Uterus (tissue), 4 donors: ENCODE measurements around the gene SHROOM4. TPM values are rescaled to one million over a fixed set of nuclear protein-coding genes. Genes with fewer than 3 reads are reported as not detected.

Experiments used
- DNase-seq, 2 donors: peaks; one replicate each; pipeline ENCODE4 v3.0.0-alpha.2; 2019 to 2020
- H3K27ac ChIP-seq, 2 donors: fragments of 200-600 bp; sonication (generic); 1 replicate in 1 of 2; 2 replicates in 1 of 2; pipeline ENCODE4 v1.5.1; 2016 to 2018
- H3K27me3 ChIP-seq, 2 donors: fragments of 200-600 bp; sonication (generic); one replicate each; pipeline ENCODE4 v1.5.1; 2018 to 2019; ENCODE audit warnings: control low read depth in 1 of 2
- H3K36me3 ChIP-seq, 2 donors: fragments of 200-600 bp; sonication (generic); one replicate each; pipeline ENCODE4 v1.5.1; 2019; ENCODE audit warnings: control low read depth in 1 of 2
- H3K4me1 ChIP-seq, 2 donors: fragments of 200-600 bp; sonication (generic); one replicate each; pipeline ENCODE4 v1.5.1; 2018 to 2019; ENCODE audit warnings: control low read depth in 1 of 2
- H3K4me3 ChIP-seq, 2 donors: fragments of 200-600 bp; sonication (generic); 1 replicate in 1 of 2; 2 replicates in 1 of 2; pipeline ENCODE4 v1.5.1; 2018 to 2019; ENCODE audit warnings: mild to moderate bottlenecking in 1 of 2
- H3K9me3 ChIP-seq, 2 donors: fragments of 200-600 bp; sonication (generic); one replicate each; pipeline ENCODE4 v1.5.1; 2019; ENCODE audit warnings: control low read depth in 1 of 2
- POLR2A ChIP-seq, 2 donors: fragments of 450-650 bp; IDR thresholded peaks; one replicate each; pipeline ENCODE4 v1.6.1; 2016; ENCODE audit warnings: antibody characterized with exemption in 2 of 2, mild to moderate bottlenecking in 1 of 2, moderate library complexity in 1 of 2
- intact Hi-C: fragments of 100-400 bp; cut with DNase I; formaldehyde crosslinking; loops from one replicate; pipeline ENCODE4 v1.15.1; 2023; ENCODE audit warnings: low total_unique reads
- total RNA-seq, 4 donors: library from RNA; depleted of rRNA in 3 of 4; stranded (reverse); fragments of >200 nt in 3 of 4; gene quantifications; one replicate each; pipeline versions ENCODE4 v1.1.0 to v1.2.4, GENCODE V29; 2014 to 2023
- TF ChIP-seq, protein P1 (sequence below), 4 experiments: fragments of 200-600 bp in 2 of 4; fragments of 450-650 bp in 2 of 4; sonication (generic) in 2 of 4; IDR thresholded peaks; one replicate each; pipeline ENCODE4 v1.5.1; 2016 to 2019; ENCODE audit warnings: antibody characterized with exemption in 4 of 4, mild to moderate bottlenecking in 2 of 4, moderate library complexity in 1 of 4
- donor health status: DM: yes; HTN: yes; CAD: no.

Gene SHROOM4
- total RNA-seq, 4 donors from 2014 or later: 9.7 to 18.8 (median 12.5) TPM

DNA sequence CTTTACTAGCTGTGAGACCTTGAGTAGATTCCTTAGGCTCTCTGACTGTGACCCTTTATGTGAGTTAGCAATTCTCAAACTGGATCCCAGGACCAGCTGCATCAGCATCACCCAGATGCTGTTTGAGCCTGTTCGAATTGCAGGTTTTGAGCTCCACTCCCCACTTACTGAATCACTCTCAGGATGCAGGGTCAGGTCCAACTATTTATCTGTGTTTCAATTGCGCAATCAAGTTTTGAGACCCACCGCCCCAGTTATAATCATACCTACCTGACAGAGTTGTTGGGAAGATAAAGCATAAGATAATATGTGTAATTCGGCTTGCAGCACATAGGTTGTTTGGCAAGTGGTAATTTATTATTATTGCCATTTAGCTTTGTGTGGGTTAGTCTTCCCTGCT, 187.6 kb downstream of the SHROOM4 start:
- Histone ChIP-seq H3K27ac (no peak overlapping the region), H3K4me1 (no peaks in the 10 kb centered on the region), H3K4me3 (no peak overlapping the region), H3K36me3 (no peaks in the 10 kb centered on the region), H3K27me3 (no peaks in the 10 kb centered on the region), H3K9me3 (no peaks in the 10 kb centered on the region)
- intact Hi-C loops: no loop called here
- DNase-seq: no peak
- TF ChIP-seq POLR2A (IDR thresholded peaks at IDR 0.05): no peak
- TF ChIP-seq, protein P1, sequence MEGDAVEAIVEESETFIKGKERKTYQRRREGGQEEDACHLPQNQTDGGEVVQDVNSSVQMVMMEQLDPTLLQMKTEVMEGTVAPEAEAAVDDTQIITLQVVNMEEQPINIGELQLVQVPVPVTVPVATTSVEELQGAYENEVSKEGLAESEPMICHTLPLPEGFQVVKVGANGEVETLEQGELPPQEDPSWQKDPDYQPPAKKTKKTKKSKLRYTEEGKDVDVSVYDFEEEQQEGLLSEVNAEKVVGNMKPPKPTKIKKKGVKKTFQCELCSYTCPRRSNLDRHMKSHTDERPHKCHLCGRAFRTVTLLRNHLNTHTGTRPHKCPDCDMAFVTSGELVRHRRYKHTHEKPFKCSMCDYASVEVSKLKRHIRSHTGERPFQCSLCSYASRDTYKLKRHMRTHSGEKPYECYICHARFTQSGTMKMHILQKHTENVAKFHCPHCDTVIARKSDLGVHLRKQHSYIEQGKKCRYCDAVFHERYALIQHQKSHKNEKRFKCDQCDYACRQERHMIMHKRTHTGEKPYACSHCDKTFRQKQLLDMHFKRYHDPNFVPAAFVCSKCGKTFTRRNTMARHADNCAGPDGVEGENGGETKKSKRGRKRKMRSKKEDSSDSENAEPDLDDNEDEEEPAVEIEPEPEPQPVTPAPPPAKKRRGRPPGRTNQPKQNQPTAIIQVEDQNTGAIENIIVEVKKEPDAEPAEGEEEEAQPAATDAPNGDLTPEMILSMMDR (IDR thresholded peaks at IDR 0.05): no peak

DNA sequence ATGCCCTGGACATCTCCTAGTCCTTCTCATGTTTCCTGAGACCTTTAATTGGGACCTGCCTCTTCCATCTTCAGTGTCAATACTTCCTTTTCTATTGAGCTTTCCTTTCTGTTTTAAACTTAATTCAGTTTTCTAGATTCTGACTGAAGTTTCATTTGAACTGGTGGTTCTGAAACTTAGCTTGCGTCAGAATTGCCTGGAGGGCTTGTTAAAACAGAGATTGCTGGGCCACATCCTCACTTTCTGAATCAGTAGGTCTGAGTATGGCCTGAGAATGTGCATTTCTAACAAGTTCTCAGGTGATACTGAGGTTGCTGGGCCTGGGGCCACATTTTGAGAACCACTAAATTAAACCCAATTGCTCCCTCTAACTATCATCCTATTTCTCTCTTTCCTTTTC, 191.2 kb downstream of the SHROOM4 start:
- DNase-seq: no peak
- no peak for TF ChIP-seq POLR2A (IDR thresholded peaks at IDR 0.05)
- TF ChIP-seq, protein P1 (IDR thresholded peaks at IDR 0.05): no peak
- H3K4me3 ChIP-seq: no peak overlapping the region
- H3K4me1 ChIP-seq: no peaks in the 10 kb centered on the region
- intact Hi-C loops: no loop called here
- H3K27ac ChIP-seq: no peak overlapping the region
- no peaks in the 10 kb centered on the region for H3K27me3 ChIP-seq
- H3K36me3 ChIP-seq: no peaks in the 10 kb centered on the region
- H3K9me3 ChIP-seq: no peaks in the 10 kb centered on the region

DNA sequence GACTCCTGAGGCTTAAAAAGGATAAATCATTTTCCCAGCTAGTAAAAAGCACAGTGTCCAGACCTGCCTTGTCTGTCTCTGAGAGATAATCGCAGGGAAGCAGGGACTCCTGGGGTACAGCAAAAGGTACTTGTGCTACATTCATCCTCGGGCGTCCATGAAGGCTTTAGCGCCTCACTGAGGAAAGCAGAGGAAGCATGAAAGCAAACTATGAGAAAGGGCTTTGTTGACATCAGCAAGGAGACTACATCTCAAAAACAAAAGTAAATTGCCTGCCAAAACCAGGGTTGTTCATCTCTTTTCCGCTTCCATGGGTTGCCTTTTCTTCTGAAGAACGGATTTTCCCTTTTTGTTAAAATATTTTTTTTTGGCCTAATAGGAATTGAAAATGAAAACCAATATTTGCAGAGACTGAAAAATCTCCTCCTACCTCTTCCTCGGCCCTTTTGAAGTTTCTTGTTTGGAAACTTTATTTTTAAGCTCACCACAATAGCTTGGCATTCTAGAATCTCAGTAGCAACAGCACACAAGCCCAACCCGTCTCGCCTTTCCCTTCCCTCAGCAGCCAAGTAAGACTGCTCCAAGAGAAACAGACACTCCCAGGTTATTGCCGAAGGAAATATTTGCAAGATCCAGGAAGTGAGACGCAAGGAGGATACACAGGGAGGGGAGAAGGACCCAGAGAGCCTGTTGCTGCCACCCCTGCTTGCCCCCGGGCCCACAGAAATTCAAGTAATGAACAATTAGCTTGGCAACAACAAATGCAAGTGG, 195.0 kb downstream of the SHROOM4 start:
- no peak overlapping the region for H3K4me3 ChIP-seq
- no peak for DNase-seq
- intact Hi-C loops: no loop called here
- H3K4me1 ChIP-seq: no peaks in the 10 kb centered on the region
- no peak overlapping the region for H3K27ac ChIP-seq
- H3K36me3 ChIP-seq: no peaks in the 10 kb centered on the region
- TF ChIP-seq, protein P1 (IDR thresholded peaks at IDR 0.05): no peak
- no peak for TF ChIP-seq POLR2A (IDR thresholded peaks at IDR 0.05)
- no peaks in the 10 kb centered on the region for H3K9me3 ChIP-seq
- H3K27me3 ChIP-seq: no peaks in the 10 kb centered on the region

DNA sequence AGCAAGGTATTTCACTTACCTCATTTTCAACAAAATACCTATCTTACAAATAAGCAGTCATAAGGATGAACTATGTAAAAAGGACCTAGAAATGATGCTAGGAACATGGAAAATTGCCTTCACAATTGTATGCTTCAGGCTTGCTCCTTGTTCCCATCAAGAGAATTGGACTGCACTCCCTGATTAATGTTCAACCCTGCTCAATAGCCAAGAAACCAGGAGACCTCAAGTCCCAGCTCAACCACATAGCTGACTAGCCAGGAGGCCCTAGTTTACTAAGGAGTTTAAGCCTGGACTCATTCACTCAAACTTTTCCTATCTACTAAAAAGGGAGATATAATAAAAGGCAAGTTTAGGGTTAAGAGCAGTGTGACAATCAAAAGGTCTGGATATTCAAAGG, 196.8 kb downstream of the SHROOM4 start:
- Histone ChIP-seq H3K4me1 (no peaks in the 10 kb centered on the region), H3K27me3 (no peaks in the 10 kb centered on the region), H3K9me3 (no peaks in the 10 kb centered on the region), H3K4me3 (no peak overlapping the region), H3K36me3 (no peaks in the 10 kb centered on the region), H3K27ac (no peak overlapping the region)
- no peak for TF ChIP-seq POLR2A (IDR thresholded peaks at IDR 0.05)
- TF ChIP-seq, protein P1 (IDR thresholded peaks at IDR 0.05): no peak
- intact Hi-C loops: no loop called here
- DNase-seq: no peak

DNA sequence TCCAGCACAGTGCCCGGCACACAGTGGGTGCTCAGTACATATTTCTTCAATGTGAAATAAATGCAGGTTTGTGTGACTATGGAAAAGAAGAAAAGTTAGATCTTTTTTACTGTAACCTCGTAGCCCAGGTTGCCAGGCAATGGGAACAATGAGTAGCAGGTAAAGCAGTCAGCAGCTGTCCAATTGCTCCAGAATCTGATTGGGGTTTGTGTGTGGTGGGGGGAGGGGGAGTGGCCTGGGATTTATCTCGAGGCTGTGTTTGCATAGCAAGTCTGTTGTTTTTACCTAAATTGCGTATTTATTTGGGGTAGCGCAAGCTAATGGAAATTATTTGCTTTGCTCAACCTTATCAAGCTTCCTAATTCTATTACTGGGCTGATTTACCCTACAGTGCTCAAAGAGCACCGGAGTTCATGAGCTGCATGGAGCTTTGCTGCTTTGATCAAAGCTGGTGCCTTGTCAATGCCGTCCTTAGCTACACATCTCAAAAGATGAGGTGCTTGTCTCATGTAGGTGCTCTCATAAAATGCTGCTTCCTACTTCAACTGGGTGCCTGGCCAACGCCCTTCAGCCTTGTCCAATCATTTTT, 198.3 kb downstream of the SHROOM4 start:
- Histone ChIP-seq H3K4me3 (no peak overlapping the region), H3K9me3 (no peaks in the 10 kb centered on the region), H3K27me3 (no peaks in the 10 kb centered on the region), H3K36me3 (no peaks in the 10 kb centered on the region), H3K4me1 (no peaks in the 10 kb centered on the region), H3K27ac (no peak overlapping the region)
- no peak for TF ChIP-seq POLR2A (IDR thresholded peaks at IDR 0.05)
- TF ChIP-seq, protein P1 (IDR thresholded peaks at IDR 0.05): no peak
- DNase-seq: no peak
- intact Hi-C loops: no loop called here
